Inflammatory macrophage treated with lipopolysaccharide for 1 hour (primary cell): ENCODE data around the gene MAGEB1.

Source experiments
- DNase-seq, 2 donors: peaks; one replicate each; pipeline ENCODE4 v3.0.0-alpha.2; 2020 to 2022

MAGEB1 gene

DNA sequence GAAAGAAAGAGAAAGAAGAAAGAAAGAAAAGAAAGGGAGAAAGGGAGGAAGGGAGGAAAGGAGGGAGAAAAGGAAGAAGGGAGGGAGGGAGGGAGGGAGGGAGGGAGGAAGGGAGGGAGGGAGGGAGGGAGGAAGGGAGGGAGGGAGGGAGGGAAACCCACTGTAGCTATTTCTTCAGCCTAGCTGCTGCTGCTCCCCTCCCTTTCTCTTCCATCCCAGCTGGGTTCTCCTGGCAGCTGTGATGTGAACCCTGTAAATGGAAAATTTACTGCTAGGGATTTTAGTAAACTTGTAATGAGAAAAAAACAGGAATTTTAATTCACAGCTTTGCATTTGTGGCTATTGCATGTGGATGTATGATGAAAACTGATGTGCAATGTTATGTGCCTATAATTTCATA, 54.3 kb downstream of the MAGEB1 start:
- DNase-seq = no peak
